Left lobe of liver (tissue), 2 donors: ENCODE results near the gene MAF. TPM values are rescaled to one million over a fixed set of nuclear protein-coding genes. Genes with fewer than 3 reads are reported as not detected.

ENCODE experiments used
- ATAC-seq: fragments of 200-7000 bp; cut with Tn5 transposase; one replicate; pipeline ENCODE4 v1.9.1; 2020; ENCODE audit warnings: mild to moderate bottlenecking, moderate library complexity
- DNase-seq: peaks from one replicate; pipeline ENCODE4 v3.0.0-alpha.2; 2020; ENCODE audit warnings: low spot score
- total RNA-seq: library from RNA; stranded (reverse); gene quantifications from one replicate; pipeline ENCODE4 v1.2.1, GENCODE V29; 2021
- donor health status: DM: no; HTN: no; CAD: no; lungs with moderate emphysema.
- donor health status: DM: no; HTN: yes; CAD: no.

Gene MAF
- 44.0 TPM for total RNA-seq

DNA sequence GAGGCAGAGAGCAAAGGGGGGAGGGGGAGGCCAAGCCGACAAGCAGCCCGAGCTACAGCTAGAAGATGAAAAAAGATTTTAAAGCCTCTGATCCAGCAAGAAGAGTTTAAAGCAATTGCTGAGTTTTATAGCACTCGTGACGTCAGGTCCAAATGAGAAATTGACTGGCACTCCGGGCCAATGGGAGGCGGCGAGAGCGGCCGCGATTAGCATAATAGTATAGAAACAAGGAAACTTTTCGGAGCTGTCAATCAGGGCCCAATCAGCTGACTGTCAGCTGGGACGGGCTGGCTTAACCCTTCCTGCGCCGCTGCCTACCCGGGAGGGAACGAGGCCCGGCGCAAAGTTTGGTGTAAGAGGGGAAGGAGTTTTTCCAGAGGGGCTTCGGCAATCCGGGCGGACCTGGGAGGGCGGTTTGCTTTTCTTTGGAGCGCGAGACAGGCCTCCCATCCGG, at the start of gene MAF:
MAF (minus strand) TSS at position 100 of the 454 bp plus-strand sequence. CDS start 835 bp downstream, outside the sequence.
- peak; percentile 96 for DNase-seq
- ATAC-seq, result peak; percentile 77

DNA sequence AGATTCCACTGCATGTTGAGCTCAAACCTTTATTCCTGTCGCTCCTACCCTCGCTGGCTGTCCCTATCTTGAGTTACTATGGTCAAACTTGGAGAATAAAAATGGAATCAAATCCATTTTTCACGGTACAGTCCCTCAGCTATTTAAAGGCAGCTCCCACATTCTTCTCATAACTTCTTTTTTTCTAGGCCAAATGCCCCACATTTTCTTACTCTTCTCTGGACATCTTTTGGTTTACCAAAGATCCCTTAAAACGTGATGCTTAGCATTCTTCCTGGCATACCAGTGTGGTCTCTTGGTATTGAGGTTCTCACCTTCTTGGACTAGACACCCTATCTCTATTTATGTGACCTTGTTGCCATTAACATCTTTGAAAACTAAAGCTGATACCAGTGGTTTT, 48.3 kb upstream of the MAF start:
- ATAC-seq, result no peak
- no peak for DNase-seq

DNA sequence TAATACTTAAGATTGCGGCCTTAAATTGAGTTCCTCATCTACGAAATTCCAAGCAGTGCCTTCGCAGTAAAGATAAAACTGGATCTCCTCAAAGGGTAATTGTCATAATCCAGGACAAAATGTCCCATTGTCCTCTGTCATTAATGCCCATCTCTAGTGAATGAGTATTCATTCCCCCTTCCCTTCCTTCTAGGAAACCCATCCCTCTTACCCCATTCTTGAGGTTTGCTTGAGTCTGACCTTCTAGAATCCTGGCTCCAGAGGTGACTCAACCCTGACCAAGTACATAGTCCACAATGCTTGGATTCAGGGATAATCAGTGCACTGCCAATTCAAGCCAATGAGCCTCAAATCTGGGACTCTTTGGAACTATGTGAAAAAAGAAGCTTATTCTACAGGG, 47.0 kb upstream of the MAF start:
- DNase-seq, result no peak
- ATAC-seq, result no peak

DNA sequence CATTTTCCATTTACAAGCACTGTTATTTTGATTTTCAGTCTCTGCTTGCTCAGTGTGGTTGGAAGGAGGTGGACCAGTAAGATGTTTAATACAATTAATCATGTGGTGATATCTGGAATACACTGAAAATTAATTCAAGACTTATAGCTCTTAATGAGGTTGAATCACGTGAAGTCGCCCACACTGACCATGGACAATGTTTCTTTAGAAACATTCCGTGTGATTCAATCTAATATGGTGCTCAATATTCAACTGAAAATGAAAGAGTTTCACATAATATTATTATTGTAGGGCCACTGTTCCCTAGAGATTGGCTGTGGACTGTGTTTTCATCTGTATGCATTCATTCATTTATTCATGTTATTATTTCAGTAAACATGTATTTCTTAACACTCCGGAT, 45.2 kb upstream of the MAF start:
- DNase-seq, result no peak
- no peak for ATAC-seq

DNA sequence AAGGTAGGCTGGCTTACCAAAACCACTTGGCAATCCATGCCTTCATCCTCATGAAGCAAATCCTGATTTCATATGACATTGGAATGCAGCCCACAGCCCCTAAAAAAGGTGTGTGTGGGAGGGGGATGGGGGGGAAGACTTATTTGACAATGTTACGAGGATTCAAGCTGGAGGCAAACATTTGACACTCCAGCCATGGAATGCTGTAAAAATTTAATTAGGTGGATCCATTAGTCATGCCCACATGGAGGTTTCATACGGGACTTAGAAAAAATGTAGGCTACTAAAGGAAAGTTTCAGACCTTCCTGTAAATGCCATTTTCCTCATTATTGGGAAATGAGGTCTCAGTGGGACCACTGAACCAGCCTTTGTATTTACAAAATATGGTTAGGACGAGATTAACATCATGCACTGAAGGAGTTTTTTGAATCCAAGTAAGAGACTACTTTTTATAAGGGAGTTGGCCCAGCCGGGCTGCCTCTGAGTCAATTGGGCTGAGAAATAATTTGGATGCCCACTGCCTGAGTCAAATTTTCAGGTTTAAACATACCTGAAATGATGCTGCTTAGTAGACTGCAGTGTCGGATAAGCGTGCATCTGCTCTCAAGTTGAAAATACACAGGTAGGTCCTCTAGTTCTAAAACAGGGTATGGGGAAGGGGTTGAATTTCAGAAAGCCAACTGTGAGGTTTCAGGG, 44.6 kb upstream of the MAF start:
- DNase-seq, result no peak

DNA sequence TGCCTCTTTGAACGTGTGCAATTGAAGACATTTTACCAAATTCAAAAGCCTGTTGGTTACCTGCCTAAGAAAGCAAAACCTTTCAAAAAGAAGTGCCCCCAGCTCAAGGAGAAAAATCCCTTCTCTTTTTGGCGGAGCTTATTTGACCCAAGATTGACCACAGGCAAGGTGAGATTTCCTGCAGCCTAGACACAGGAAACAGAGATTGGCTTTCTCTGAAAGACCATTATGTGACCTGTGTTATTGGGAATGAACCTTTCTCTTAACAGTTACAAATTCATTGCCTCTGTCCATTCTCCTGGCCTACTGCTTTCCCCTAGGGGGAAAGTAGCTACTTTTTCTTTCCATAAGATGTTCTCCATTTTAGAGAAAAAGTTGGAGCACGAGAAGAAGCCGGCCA, 42.1 kb upstream of the MAF start:
- no peak for DNase-seq
- ATAC-seq, result no peak

More for the DNA sequence above, 44.6 kb upstream of the MAF start:
- no peak for ATAC-seq

DNA sequence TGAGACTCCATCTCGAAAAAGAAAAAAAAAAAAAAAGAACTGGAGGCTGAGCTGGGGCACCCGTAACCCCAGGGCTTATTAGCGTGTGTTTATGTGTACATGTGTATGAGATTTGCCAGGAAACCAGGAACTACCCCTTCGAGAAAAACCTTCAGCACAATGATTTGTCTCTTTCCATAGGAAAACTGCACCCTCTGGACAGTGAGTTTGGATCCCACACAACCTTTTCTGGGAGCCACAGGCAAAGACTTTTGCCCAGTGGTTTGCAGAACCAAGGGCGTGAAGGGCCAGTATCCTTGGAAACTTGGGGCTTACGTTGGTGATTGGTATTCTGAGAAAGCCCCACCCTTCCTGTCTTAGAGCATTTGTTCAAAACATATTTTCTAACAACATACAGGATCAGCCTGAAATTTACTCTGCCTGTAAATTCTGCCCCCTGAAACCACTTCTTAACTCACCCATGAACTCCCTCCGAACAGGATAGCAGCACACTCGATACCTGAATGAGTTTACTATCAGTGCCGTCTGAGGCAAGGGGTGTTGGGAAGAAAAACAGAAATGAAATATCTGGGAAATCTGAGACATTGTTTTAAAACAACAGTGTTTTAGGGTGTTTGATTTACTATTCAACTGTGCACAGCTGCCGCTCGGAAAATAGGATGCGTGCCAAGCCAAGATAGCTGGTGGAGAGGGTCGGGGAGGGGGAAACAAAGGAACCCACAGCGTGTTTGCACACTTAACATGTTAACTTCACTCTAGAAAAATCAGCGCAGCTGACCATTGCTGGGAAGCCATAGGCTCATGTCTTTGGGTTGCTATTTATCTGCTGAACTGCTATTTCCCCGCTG, 40.2 kb upstream of the MAF start:
- no peak for DNase-seq
- no peak for ATAC-seq

DNA sequence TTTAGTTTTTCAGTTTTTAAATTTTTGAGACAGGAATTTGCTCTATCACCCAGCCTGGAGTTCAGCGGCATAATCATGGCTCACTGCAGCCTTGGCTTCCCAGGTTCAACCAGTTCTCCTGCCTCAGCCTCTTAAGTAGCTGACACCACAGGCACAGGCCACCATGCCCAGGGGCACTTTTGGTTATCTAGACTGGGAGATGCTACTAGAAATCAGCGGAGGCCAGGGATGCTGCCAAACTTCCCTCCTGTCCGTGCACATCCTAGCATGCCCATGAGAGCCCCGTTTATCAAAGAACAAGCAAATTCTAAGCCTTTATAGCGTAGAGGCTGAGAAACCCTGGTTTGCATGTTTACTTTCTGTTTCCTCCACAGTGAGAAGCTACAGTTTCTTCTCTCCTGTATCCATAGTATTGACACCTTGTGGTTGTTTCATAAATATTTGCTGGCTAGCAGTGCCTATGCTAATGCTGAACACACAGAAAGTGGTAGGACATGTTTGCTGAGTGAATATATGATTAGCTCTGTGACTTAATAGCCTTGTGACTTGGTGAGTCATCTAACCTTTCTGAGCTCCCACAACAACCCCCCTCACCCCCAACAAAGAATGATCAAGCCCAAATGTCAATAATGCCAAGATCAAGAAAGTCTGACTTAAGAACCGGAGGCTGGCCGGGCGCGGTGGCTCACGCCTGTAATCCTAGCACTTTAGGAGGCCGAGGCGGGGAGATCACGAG, 39.2 kb upstream of the MAF start:
- no peak for DNase-seq
- no peak for ATAC-seq

DNA sequence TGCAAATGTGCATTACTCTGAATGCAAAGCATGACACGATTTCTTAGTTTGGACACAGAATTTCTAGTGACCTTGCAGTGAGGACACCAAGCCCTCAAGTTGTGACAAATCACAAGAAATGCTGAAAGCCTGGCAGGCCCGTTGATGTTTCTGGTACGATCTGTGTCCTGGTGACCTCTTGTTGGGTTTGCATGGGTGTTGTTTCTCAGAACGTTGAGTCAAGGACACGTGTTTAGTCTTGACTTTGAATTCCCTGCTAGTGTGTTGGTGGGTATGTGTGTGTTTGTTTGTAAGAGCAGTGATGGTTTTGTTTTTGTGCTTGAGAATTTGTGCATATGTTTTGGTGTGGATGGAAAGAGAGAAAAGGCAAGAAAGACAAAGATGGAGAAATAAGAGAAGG, 37.8 kb upstream of the MAF start:
- DNase-seq, result no peak
- no peak for ATAC-seq

DNA sequence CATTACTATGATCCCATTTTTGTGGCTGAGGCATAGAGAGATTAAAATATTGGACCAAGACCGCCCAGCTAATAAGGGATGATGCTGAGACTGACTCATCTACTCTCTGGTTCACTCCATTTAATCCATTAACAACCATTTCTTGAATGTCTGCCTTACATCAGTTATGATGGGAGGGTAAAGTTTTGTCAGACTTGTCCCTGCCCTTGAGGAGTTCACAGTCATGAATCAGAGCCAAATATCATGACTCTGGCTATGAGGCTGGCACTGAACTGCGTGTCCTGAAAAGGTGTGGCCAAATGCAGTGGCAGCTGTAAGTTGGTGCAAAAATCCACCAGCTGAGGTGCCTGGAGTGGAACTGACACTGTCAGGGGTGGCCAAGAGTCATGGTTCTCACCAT, 35.0 kb upstream of the MAF start:
- DNase-seq (no peak), ATAC-seq (no peak)

DNA sequence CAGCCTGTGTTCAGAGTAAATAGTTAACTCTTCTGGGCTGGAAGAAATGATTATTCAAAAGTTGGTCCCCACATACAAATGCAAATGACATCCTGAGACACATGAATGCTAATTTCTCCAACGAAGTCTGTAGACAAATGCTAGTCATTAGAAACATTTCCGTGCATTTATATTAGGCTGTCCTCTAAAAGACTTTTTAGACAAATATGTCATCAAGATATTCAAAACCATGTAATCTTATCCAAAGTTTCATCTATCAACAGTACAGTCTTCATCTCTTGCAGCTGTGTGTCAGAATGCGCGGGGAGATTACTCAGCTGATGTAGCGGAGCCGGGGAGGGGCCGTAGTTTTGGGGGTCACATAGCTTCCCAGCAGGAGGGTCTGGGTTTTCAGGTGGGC, 33.8 kb upstream of the MAF start:
- ATAC-seq (no peak), DNase-seq (no peak)

DNA sequence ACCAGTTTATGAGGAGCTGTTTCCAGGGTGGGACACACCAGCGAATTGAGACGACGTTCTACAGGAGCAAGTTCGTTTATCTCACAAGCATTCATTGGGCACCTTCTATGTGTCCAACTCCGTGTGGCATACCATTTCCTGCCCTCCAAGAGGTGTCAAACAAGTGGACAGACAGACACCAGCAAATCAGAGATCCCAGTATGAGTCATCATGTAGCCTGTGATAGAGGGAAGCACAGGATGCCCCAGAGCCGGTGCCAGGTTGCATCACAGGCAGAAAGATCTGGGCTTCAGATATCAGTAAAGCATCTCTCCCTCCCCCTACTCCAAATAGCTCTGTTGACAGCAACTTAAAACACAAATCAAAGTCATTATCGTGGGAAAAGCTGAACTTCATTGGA, 31.8 kb upstream of the MAF start:
- no peak for DNase-seq
- peak; percentile 44 for ATAC-seq

DNA sequence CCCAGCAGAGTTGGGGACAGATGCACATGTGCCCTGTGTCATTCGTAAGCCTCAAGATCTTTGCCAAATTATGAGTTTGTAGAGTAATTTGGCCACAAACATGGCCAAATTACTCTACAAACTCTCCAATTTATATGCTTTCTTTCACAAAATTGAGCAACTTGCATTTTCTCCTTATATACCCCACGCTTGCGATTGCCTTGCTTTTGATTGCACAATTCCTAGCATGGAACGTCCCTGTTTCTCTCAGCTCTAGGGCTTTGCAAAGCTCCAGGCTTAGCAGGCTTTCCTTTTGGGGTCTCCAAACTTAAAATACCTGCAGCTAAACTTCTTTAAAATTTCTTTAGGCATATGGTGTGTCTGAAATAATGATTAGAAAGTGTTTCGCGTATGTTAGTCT, 28.5 kb upstream of the MAF start:
- ATAC-seq (no peak), DNase-seq (no peak)

DNA sequence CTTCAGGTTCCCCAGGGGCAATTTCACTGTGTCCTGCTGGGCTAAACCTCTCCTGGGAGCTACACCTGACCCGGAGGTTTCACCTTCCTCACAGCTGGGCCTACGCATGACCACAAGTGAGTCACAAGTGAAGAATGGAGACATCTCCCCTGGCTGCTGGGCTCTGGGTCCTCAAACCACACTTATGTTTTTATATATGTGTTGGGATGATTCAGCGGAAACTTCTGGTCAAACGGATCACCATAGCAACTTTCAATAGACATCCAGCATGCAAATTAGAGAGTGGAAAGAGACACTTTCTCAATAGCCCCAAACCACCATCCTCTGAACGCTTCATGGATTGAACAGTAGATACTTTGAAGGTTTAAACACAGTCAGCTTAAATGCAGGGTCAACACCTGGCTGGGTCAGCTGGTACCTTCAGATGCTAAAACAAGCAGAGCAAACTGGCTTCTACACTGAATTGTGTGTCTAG, 28.0 kb upstream of the MAF start:
- DNase-seq (no peak), ATAC-seq (no peak)

DNA sequence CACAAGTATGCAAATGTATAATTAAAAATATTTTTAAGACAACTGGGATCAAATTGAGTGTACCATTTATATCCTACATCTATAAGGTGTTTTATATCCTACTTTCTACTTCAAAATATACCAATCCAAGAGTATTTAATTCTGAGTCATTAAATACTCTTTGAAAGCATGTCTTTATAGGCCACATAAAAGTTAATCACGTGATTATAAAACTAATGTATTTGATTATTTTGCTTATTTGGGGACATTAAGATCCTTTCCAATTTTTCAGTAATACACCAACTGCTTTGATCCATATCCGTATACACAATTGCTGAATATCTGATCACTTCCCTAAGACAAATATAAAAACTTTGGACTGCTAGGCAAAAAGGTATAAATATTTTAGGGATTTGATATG, 26.6 kb upstream of the MAF start:
- DNase-seq, result no peak
- no peak for ATAC-seq

DNA sequence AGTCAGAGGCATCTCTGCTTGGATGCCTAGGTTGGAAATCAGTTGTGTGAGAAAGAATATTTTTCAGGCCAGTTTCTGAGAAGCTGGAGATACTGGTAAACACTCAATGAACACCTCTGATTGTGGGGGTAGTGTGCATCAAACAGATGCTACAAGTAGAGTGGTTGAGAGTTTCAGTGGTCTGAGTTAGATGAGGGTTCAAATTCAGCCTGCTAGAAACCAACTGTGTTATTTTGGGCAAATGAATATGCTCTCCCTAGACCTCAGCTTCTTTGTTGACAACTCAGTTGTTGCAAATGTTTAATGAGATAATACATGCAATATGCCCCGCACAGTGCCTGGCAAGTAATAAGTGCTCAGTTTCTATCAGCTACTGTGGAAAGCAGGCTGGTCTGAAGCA, 25.2 kb upstream of the MAF start:
- DNase-seq (no peak), ATAC-seq (no peak)

DNA sequence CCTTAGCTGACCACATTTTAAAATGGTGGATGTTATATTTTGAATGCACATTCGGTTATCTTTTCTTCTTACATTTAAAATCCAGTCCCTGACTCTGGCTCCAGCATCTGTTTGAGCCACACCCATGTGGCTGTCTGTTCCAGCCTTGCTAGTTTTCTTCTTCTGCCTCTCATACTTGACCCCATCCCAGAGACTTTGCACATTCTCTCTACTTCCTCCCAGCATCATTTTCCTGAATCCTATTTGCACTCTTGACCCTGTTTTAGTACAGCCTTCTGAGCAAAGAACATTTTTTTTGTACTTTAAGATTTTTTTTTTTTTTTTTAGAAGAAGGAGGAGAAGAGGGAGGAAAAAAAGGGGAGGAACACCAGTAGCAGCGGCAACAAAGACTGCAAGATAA, 23.3 kb upstream of the MAF start:
- no peak for DNase-seq
- no peak for ATAC-seq

DNA sequence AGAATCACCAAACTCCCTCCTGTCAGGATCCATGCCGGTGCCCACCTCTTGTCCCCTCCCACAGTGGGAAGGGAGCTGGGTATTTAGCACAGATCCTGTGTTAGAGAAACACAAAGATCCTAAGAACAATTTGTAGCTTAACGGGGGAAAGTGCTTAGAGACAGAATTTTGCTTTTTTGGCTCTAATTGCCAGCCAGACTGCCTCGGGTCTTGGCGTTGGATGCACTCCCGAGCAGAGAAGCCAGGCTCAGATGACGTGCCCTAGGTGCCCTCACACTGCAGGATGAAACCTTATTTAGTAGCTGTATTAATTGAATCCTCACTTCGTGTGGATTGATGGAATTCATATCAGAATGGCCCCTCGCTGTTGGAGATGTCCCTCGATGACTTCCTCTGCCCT, 22.5 kb upstream of the MAF start:
- ATAC-seq (no peak), DNase-seq (no peak)

DNA sequence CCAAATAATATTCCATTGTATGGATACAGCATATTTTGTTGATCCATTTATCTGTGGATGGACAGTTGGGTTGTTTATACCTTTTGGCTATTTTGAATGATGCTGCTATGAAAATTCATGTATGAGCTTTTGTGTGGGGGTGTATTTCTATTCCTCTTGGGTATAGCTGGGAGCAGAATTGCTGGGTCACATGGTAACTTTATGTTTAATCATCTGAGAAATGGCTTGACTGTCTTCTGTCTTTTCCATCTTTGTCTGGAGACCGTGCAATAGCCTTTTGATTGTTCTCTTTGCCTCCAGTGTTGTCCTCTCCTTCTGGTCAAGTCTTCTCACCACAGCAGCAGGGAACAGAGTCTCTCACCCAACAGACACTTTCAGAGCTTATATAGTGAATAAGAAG, 20.5 kb upstream of the MAF start:
- DNase-seq (no peak), ATAC-seq (no peak)

DNA sequence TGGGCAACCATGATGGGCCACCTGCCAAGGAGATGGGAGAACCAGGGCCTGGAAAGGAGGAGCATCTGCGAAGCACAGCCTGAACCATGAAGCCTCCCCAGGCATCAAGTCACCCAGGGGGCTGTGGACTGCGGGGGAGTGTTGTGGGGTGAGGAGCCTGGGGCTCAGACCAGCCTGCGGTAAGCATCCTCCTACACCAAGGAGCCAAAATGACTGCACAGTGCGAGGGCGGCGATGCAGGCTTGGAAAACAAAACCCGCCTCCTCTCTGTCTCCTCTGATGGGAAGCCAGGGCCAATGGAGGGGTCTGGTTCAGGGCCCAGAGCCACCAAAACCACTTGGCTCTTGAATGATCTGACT, 18.1 kb upstream of the MAF start:
- ATAC-seq (no peak), DNase-seq (no peak)

DNA sequence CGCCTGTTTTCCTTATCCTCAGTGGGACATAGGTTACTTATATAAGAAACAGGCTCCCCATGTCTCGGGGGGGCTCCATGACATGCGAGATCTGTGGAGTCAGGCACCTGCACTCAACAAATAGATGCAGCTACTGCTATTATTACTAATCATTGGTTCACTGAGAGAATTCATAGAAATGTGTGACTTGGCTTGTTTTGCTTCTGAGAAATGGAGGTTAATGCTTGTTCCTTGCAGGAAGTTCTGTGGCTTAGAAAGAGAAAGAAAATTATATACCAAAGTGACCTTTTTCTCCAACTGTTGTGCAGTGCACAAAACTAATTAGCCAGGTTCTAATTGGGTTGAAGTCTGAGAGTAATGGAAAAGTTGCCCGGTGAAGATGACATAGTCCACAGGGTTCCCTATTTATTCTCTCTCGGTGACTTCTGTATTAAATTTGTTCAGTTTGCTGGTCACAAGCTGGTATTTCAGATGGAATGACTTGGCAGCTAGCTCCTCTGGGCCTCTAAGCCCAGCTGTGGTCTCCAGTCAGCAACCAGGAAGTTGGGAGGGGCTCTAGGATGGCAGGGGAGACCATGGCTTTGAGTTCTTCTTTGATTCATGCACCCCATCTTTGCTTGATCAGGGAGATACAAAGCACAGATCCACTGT, 17.6 kb upstream of the MAF start:
- no peak for ATAC-seq
- DNase-seq, result no peak
